T follicular helper cell (primary cell): ENCODE measurements around the gene ABHD2.
"Not testable (repeated sequence)": the region's sequence is repeated elsewhere in the genome, so short reads cannot be mapped to it uniquely, and the experiment has no call there.

Experiments used
- DNase-seq: peaks from one replicate; pipeline ENCODE4 v3.0.0-alpha.2; 2020; ENCODE audit warnings: low read depth

The ABHD2 gene

DNA sequence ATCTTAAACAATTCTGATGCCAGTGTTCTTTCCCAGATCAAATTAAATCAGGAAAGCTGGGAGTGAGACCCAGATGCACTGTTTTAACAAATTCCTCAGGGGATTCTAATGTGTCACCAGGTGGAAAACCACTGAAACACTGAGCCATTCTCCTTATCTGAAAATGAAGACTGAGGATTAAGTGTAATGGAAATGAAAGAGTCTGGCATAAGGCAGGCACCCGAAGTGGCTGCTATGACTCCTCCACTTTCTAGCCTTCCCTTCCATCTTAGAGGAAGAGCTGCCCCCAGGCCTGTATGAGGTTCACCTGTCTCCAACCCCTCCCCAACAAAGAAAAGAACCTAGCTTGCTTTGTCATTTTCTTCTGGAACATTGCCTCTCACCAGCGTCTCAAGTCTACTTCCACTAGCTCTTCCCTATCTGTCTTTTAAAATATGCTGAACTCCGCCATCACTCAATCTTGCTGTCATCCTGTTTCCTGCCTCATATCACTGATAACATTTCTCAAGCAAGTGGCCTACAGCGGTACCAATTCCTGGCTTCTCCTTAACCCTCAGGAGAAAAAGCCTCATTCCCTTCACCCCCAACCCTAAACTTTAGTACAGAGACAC, 13.7 kb upstream of the ABHD2 start:
- no peak for DNase-seq

DNA sequence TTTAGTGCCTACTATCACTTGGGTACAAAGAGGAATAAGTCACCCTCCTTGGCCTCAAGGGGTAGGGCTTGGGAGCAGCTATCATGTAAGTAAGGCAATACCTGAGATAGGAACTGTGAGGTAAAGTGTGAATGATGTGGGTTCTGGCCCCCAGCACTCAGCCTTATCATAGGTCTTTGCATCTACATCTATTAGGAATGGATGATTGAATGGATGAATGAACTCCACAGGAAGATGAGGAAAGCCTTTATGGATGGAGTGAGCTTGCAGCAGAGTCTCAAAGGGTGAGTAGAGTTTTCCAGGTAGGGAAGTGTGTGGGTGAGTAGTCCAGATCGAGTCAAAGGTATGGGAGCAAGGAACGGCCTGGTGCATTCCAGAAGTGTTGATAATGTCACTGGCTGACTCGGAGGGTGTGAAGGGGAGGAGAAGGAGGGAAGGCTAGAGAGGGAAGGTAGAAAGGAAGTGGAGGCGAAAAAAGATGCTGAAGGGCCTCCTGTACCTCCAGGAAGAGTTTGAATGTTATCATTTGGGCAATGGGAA, 13.1 kb upstream of the ABHD2 start:
- no peak for DNase-seq

DNA sequence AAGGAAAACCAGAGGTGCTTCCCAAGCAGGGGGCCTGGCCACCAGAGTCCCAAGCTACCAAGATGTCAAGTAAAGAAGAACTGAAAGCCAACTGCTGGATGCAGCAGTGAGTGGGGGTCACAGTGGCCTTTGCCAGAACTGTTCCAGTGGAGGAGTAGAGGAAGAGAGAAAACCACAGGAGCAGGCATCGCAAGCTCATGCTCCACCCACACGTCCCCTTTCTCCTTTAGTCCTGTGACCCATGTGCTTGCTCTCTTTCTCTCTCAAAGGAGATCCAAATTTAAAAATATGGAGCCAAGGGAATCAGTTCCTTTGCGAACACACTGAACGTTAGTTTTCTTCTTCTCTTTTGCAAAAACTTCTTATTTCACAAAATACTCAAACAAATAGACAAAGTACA, 12.4 kb upstream of the ABHD2 start:
- no peak for DNase-seq

DNA sequence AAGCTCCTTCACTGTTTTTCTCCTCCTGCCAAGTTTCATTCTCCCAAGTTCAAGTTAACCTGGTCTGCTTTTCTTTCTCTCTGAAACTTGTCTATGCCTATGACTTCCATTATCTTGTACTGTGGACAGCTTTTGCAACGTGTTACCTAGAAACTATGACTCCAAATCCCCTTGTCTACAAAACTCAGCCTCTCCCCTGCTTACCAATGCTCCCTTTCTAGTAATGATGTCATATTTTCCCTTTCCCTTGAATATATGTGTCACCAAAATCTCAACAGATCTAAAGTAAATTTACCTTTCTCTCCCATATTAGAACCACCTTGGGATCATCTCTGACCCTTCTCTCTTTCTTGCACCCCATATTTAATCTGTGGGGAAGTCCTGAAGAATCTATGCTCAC, 10.5 kb upstream of the ABHD2 start:
- DNase-seq = no peak

DNA sequence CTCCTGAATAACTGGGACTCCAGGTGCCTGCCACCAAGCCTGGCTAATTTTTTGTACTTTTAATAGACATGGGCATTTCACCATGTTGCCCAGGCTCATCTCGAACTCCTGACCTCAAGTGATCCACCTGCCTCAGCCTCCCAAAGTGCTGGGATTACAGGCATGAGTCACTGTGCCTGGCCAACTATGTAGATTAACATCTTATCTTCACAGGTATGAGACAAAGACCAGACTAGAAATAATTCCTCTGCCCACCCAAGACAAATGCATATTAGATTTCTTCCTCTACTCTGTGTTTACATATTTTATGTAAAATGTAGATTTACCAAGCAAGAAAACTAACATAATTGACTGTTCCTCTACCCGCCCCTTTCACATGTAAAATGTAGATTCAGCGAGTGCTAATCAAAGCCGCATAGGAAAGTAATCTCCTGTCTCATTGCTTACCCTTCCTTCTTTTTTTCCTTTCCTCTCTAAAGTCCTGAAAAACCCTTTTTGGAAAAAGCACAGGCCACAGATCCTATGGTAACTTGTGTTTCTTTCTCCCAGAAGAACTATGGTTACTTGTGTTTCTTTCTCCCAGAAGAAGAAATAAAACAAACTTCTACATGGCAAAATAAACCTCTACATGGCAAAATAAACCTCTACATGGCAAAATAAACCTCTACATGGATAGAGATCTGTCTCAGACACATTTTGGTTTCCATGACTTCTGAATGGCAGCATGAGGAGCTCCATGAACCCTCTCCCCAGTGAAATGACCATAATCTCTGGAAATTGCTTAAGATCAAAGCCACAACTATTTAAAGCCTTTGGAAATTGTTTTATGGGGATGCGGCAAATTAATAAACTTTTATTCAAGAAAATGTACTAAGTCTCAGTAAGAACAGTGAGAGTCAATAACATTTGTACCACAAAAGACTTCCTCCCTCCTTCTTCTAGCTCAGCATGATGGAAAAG, 9.1 kb upstream of the ABHD2 start:
- DNase-seq = no peak

DNA sequence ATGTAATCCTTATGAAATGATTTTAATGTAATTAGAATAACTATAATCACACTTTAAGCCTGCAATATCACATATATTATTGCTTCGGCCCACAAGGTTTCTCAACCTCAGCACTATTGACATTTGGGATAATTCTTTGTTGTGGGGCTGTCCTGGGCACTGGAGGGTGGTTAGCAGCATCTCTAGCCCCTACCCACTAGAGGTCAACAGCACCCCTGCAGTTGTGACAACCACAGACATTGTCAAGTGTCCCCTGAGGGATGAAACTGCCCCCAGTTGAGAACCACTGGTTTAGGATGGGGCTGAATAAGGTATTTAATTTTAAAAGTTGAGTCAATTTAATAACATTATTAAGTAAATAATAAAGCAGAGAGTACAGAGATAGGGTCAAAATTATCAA, 6.4 kb upstream of the ABHD2 start:
- no peak for DNase-seq

DNA sequence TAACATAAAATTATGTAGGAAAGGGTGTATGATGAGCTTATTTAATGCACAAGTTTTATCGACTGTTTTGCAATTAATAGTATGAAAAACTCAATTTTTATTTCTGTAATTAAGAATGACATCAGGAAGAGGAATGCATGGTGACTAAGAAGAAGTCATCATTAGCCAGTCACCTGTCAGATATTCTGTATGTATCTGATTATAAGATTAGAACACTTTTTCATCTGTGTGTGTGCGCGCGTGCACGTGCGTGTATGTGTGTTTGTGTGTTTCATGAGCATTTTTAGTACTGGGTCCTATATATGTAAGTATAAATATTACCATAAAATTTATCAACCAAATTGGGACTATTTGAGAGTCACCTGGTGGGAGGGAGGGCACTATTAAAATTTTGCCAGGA, 5.0 kb upstream of the ABHD2 start:
- DNase-seq = no peak

DNA sequence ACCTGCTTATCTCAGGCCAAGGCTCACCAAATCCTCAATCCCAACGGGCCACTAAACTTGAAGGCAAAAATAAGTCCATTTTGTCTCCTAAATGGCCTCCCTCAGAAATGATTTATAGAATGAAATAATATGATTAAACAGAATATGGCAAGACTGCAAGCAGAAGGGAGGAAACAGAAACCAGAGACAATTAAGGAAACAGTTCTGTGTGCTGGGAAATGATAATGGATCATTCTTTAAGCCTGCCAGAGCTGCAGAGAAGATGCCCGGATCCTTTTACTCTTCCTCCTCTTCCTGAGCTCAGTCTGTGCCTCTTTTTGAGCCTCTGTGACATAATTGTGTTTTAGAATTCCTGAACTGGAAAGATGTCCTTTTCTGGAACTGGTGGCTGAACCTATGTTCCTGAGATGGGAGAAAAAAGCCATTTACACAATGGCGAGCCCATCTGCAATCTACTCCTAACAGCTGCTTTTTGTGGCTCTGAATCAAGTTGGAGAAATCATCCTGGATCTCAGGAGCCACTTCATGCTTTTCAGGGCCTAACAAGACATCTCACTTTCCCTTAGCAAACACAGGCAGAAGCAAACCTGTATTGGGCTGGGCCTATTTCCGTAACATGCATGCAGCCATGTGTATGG, 2.8 kb upstream of the ABHD2 start:
- DNase-seq = no peak

DNA sequence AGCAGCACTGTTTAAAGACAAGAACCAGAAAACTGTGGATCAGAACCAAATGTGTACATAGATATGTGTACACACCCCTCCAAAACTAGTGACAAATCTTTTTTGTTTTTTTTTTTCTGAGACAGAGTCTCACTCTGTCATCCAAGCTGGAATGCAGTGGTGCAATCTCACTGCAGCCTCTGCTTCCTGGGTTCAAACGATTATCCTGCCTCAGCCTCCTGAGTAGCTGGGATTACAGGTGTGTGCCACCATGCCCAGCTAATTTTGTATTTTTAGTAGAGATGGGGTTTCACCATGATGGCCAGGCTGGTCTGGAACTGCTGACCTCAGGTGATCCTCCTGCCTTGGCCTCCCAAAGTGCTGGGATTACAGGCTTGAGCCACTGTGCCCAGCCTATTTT, 2.3 kb upstream of the ABHD2 start:
- not testable (repeated sequence) for DNase-seq

DNA sequence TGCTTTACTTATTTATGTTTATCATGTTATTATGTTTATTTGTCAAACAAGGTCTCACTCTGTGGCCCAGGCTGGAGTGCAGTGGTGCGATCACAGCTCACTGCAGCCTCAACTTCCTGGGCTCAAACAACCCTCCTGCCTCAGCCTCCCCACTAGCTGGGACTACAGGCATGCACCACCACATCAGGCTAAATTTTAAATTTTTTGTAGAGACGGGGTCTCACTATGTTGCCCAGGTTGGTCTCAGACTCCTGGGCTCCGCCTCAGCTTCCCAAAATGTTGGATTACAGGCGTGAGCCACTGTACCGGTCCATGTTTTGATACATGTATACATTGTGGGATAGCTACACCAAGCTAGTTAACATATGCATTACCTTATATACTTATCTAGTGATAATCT, 1.9 kb upstream of the ABHD2 start:
- not testable (repeated sequence) for DNase-seq

DNA sequence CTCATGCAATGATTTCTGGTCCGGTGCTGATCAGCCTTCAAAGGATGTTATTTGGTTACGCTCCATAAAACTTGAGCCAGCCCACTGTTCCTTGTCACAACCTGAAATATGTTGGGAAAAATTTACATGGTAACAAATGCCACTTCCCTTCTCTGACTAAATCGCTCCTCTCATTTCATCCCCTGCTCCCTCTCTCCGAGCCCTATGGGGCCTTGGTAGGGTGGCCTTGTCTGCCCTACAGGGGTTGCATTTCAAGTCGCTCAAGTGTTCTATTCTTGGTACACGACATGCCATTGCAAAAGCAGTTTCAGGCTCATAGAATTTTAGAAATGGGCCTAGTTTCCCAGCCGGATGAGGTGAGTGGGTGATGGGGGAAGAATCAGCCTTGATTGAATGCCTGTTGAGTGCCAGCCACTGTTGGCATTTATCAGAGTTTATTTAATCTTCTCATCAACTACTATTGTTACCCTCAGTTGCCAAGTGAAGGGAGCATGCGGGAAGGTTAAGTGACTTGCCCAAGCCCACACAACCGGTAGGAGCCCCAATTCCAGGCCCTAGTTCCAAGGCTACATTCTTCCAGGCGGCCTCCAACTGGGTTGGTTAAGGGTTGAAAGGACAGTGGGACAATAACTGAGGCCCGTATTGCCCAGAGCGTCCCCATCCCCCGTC, 961 bp upstream of the ABHD2 start:
- DNase-seq = no peak

DNA sequence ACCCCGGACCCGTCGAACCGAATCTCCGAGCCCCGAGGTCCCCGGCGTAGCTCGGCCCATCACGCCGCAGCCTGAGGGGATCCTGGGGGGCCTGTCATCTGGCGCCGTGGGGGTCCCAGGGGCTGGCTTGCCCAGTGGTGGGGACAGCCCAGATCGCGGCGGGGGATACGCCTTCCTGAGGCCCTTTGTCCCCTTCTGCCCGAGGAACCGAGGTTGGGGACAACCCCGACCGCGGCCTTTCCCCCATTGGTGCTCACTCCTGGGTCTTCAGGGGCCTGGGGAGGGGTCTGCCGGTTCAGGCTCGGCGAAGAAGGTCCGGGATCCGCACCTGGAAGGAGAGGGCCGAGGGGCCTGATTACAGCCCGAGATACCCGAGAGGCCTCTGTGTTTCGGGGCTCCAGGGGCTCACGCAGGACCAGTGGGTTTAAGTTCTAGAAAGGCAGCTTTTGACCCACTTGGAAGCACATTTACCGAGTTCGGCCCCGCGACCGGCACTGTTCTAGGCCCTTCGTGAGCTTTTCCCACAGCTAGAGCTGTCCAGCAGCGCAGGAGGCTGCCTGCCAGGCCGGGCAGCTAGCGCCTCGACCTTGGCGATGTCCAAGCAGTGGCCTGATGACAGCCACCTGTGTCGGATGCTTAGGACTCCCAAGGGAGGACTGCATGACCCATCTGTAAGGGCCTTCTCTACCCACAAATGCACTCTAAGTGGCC, 504 bp downstream of the ABHD2 start:
- DNase-seq = no peak

DNA sequence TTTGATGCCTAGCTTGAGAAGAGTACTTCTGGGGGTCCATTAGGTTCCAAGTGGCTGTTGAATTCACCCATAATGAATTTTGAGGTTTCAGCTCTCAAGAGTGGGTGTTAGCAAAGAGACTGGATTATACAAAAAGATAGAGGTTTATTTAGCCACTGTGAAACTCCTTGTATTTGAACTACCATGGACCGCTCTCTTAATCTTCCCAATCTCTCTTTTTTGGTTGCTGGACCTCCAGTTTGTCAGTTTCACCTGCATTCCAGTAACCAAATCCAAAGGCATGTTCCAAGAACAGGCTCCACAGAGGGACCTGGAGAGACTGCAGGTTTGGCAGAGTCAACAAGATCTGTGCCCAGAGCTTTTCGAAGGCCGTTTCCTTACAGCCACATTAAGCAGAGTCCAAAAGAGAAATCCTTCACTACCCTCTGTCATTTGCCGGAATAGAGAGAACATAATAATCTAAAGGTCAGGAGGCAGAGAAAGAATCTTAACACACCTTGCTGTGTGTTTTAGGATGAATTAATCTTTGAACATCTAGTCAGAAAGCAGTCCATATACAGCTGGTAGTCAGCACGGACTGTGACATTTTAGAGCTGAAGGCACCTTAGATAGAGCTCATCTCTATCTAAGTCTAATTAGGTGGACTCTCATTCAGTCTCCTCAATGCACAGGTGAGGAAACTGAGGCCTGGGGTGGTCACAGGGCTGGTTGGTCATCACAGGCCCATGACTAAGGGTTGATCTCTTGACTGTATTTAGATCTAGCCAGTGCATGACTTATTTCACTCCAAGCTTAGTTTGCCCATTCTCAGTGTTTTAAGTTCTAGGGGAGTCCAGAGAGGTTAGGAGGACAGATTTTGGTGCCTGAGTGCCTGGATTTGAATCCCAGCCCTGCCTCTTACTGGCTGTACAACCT, 1.3 kb downstream of the ABHD2 start:
- DNase-seq = no peak

DNA sequence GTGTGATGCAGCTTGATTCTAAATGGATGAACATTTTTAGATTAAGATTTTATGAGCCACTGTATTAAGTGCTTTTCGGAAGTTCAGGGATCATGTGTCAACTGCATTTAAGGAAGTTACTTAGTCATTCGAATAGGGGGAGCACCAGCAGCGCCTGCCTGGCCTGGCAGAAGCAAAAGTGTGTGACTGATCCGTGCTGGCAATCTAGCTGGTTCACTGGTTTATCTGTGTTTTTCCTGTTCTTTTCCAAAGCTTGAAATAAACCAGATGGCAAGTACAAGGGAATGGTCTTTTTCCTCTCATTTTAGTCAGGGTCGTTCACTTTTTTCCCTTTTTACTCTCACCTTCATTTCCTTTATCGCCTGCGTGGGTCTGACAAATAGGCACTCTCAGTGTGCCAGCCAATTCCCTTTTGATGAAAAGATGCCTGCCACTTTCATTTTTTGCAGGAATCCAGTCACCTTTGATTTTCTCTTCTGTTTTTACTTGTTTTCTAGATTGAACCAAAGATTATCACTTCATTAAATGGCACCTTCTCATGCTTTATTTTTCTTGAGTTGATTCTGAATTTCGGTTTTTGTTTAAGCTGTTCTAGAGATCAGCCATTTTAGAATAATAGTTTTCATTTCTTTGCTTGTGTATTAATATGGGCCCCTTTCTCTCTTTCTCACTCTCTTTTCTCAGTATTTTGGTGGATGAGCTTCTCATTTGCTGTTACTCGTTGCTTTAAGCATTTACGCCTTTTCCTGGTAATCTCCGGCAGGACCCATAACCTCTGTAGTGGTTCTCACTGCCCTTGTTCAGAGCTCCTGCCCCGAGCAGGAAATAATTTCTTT, 2.8 kb downstream of the ABHD2 start:
- peak; percentile 12 for DNase-seq

DNA sequence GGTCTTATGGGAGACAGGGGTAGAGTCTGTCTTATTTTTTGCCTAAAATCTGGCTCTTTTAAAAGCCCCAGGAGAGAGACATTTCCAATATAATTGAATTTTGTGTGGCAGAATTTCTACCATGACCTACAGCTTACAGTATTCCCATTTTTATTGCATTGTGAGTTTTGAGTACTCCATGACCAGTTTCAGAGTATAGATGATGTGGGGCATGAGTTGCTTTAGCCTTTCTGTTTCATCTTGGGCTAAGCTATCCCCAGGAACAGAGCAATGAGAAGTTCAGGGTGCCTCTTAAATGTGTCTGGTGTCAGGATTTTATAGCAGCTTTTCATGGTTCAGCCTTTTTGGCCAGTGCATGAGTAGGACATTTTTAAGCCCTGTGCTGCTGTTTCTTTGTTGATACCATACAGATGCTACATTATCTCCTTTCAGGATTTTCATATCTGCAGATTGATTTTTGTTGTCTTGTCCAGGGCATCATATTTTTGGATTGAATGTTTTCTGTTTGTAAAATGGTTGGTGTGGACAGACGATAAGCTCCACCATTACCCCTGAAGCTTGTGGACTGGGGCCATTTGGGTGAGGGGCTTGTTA, 3.5 kb downstream of the ABHD2 start:
- DNase-seq = no peak

DNA sequence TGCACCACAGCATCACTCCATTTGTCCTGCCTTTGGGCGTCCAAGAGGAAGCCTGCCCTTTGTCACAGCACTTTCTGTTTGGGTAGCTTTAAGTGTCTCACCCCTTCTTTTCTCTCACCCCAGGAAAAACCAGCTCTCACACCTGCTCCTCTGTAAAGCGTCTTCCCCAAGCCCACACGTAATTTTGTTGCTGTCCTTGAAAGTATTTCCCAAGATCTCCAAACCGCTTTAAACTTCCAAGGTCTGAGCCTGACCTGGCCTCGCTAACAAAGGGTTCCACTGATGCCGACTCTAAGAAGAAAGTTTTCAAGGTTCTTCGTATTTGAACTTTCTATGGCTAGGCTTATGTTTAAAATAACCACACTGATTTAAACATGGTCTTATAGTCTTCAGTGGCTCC, 5.3 kb downstream of the ABHD2 start:
- DNase-seq = no peak

DNA sequence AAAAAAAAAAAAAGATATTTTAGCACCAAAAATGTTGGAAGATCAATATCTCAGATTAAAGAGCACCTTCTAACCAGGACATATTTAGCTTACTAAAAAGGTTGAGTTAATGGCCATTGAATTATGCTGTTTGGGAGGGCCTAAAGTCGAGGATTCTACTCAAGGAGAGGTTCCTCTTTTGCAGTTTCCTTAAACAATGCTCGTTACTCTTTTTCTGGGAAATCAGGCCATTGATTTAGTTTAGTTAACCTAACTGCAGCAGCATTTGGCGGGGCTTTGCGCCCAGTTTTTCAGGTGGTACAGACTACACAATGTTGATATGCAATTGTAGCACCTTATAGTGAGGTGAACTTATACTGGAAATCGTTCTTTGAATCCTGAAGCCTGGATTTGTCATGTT, 6.8 kb downstream of the ABHD2 start:
- no peak for DNase-seq

DNA sequence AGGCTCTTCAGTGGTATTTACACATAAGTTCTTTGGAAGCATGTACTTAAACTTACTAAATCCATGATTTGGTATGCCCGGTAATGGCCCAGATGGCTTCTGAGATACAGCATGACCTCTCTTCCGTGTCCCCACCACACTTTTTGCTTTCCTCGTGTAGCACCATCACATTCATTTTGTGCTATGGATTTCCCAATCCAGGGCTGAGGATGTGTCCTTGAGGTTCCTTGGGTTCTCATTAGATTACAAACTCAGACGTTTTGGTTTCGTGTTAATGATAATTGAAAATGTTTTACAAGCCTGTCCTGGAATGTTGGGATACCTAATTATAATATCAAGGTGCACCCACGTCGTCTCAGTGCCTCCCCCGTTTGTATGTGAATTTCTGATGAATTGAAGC, 7.3 kb downstream of the ABHD2 start:
- no peak for DNase-seq

DNA sequence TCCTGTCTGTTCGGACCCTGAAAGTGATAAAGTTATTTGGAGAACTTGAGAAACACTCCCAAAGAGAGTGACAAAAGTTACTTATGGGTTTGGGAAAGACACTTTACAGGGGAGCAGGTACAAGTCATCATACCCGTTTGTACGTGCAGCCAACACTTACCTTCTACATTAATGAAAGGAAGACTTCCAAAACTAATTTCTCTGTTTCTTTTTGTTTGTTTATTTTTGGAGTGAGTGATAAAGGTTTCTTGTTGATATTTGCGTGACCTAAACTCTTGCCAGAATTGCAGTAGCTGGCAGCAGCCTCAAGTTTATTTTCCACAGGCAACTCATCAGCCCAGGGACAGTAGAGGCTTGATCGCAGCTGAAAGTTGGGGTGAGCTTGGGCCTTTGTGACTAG, 8.4 kb downstream of the ABHD2 start:
- DNase-seq = no peak
